Measurements from ENCODE around the gene RND3. TPM values are rescaled to one million over a fixed set of nuclear protein-coding genes. Genes with fewer than 3 reads are reported as not detected.

The RND3 gene
- total RNA-seq, 2 donors from 2014 or later, result not detected

DNA sequence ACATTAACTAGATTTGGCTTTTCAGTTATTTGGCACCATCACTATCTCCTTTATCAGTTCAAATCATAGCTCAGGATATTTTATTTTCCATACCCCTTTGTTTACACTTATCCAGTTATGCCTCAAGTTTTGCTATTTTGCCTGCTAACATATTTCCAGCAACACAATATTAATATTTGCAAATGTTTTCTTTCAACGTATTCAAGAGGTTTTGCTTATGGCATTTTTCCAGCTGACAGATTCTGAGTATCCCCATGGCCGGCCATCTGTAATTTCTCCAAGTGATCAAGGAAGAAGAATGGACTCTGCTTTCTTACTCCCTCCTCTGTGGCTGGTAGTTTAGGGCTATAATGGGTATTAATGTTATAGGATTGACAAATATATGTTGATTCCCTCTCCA, 49.4 kb downstream of the RND3 start:
- no peaks in the 10 kb centered on the region for H3K9me3 ChIP-seq (ENCODE audit: control insufficient read depth, low read length, poor library complexity, severe bottlenecking)
- Mint-ChIP-seq H3K36me3 (ENCODE audit: low read depth) (no peaks in the 10 kb centered on the region), H3K27me3 (no peaks in the 10 kb centered on the region), H3K4me3 (no peak overlapping the region), H3K27ac (no peak overlapping the region), H3K4me1 (no peaks in the 10 kb centered on the region)
- ATAC-seq (no peak), DNase-seq (no peak)

DNA sequence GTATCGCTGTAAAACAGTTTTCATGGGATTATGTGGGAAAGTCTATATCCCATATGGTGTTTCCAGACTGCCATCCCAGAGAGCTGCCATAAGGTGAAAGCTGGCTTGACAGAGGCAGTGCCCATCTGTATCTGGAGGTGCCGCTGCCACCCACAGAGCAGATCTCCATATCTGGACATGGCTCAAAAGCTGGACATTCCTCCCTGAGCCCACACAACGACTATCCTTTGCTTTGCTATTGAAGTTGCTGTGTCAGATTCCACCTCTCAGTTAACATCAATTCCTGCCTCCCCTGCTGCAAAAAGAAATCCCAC, 55.2 kb downstream of the RND3 start:
- H3K4me1 Mint-ChIP-seq, result no peaks in the 10 kb centered on the region
- ATAC-seq (no peak), DNase-seq (no peak)
- no peaks in the 10 kb centered on the region for H3K36me3 Mint-ChIP-seq (ENCODE audit: low read depth)
- H3K4me3 Mint-ChIP-seq, result no peak overlapping the region
- no peaks in the 10 kb centered on the region for H3K27me3 Mint-ChIP-seq
- no peak overlapping the region for H3K27ac Mint-ChIP-seq
- peaks cover 2% of the 10 kb centered on the region for H3K9me3 ChIP-seq (ENCODE audit: control insufficient read depth, low read length, poor library complexity, severe bottlenecking)

DNA sequence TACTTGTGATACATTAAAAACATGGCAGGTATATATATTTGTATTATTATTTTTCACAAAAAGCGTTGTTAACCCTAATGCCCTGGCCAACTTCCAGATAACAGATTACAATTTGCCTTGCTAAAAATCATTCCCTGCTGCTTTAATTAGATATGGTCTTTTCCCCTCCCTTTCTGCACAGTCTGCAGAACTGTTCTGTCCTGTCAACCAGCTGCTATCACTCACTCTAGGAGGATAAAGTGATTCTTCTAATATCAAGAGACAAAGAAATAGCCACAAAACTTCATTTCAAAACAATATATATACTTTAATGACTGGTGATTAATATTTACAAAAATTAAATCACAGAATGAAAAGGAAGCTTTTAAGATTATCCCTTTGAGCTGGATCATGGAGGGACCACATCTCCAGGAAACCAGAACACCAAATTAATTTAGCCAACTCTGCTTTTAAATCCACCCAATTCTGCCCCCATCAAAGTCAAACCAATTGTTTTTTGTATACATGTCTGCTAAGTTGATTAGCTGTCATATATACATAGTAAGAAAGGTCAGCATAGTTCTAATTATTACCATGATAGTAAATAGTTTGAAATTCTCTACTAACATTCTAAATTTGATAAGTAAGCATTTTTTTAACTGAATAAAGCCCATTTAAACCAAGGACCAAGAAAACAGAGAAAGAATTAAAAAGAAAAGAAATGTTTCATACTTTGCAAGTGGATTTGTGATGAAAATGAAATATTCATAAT, 55.7 kb downstream of the RND3 start:
- H3K4me1 Mint-ChIP-seq, result no peaks in the 10 kb centered on the region
- no peak overlapping the region for H3K27ac Mint-ChIP-seq
- ATAC-seq, result no peak

DNA sequence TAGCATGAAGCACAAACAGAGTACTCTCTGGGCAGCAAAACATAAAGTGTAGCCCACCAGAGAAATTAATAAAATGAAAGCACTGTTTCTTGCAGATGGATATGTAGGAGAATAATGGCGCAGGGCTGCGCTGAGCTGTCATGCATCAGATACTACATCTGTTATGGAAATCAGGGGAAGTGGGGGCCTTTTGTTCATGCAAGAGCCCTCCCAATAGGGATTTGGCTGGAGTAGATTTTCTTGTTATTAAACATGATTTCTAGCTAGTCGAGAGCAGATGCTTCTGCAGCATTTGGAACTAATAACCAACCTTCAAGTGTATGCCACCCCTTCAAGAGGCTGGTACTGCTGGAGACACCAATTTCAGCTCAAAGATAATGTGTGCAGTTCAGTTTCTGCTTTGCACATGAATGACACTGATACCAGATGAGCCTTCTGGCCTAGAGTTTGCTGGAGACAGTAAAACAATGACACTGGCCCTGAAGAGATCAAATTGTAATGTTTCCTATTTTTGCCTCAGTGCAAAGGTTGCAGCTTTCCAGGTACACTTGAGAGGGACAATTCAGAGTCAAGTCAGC, 58.0 kb downstream of the RND3 start:
- no peak overlapping the region for H3K27ac Mint-ChIP-seq
- H3K9me3 ChIP-seq (ENCODE audit: control insufficient read depth, low read length, poor library complexity, severe bottlenecking), result peaks cover 2% of the 10 kb centered on the region
- H3K4me1 Mint-ChIP-seq, result no peaks in the 10 kb centered on the region
- H3K27me3 Mint-ChIP-seq, result no peaks in the 10 kb centered on the region
- ATAC-seq (no peak), DNase-seq (no peak)
- H3K4me3 Mint-ChIP-seq, result no peak overlapping the region
- no peaks in the 10 kb centered on the region for H3K36me3 Mint-ChIP-seq (ENCODE audit: low read depth)

More for the DNA sequence above, 55.7 kb downstream of the RND3 start:
- H3K9me3 ChIP-seq (ENCODE audit: control insufficient read depth, low read length, poor library complexity, severe bottlenecking), result peaks cover 2% of the 10 kb centered on the region
- Mint-ChIP-seq H3K4me3 (no peak overlapping the region), H3K27me3 (no peaks in the 10 kb centered on the region), H3K36me3 (ENCODE audit: low read depth) (no peaks in the 10 kb centered on the region)
- DNase-seq, result no peak

DNA sequence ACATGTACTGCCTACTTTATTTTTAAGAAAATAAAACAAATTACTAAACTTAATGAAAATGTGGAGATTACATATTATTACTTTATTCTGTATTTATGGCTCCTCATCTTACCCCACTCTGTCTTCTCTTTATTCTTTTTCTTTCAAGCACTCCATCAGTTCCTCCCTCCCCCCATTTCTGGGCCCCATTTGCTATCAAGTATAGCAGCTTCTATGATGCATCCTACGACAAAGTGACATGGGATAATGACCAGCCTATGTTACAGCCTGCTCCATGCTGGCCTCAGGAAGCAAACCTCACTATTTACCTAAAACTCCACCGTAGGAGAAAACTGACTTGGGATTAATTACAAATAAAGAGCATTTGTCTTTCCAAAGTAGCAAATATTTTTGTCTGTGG, 58.8 kb downstream of the RND3 start:
- peaks cover 2% of the 10 kb centered on the region for H3K9me3 ChIP-seq (ENCODE audit: control insufficient read depth, low read length, poor library complexity, severe bottlenecking)
- H3K36me3 Mint-ChIP-seq (ENCODE audit: low read depth), result no peaks in the 10 kb centered on the region
- no peaks in the 10 kb centered on the region for H3K27me3 Mint-ChIP-seq
- no peak overlapping the region for H3K4me3 Mint-ChIP-seq
- H3K4me1 Mint-ChIP-seq, result no peaks in the 10 kb centered on the region
- DNase-seq (no peak), ATAC-seq (no peak)
- no peak overlapping the region for H3K27ac Mint-ChIP-seq

GRCh38 chr2:150427298-150427697, 60.2 kb downstream of the RND3 start:
- Mint-ChIP-seq H3K4me1 (no peaks in the 10 kb centered on the region), H3K4me3 (no peak overlapping the region), H3K27ac (no peak overlapping the region), H3K36me3 (ENCODE audit: low read depth) (no peaks in the 10 kb centered on the region), H3K27me3 (no peaks in the 10 kb centered on the region)
- DNase-seq, result no peak
- no peak for ATAC-seq
- no peaks in the 10 kb centered on the region for H3K9me3 ChIP-seq (ENCODE audit: control insufficient read depth, low read length, poor library complexity, severe bottlenecking)

DNA sequence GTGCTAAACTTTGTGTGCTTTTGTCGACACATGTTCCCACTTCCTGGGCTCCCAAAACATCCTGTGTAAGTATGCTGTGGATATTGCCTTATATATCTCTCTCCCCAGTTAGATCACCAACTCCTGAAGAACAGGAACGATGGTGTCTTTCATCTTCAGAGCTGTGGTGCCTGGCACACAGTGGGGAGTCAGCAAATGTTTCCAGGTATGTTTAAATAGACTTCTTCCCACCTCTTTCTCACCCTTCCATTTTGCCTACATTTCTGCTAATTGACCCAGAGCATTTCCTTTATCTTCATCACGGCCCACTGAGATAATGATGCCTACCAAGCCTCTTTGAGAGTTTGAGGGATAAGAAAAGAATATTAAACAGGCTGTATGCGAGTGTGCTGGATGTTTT, 60.7 kb downstream of the RND3 start:
- Mint-ChIP-seq H3K4me3 (no peak overlapping the region), H3K36me3 (ENCODE audit: low read depth) (no peaks in the 10 kb centered on the region), H3K4me1 (no peaks in the 10 kb centered on the region), H3K27ac (no peak overlapping the region), H3K27me3 (no peaks in the 10 kb centered on the region)
- ATAC-seq (no peak), DNase-seq (no peak)
- no peaks in the 10 kb centered on the region for H3K9me3 ChIP-seq (ENCODE audit: control insufficient read depth, low read length, poor library complexity, severe bottlenecking)

DNA sequence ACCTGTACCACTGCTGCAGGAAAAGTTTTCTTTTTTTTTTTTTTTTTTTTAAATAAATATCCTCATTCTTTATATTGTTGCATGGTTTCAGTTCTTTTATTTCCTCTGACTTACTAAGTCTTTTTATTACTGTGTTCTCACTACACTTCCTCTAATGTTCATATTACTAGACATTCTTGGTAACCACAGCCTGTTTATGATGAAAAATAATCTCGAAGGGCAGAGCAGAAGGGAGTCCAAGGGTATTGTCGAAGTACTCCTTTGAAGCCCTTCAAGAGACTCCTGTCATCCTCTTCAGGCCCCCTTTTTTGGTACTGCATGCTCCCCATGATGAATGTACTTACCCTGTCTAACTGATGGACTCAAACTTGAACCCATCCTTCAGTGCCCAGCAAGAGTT, 61.2 kb downstream of the RND3 start:
- no peak overlapping the region for H3K27ac Mint-ChIP-seq
- H3K4me3 Mint-ChIP-seq, result no peak overlapping the region
- no peaks in the 10 kb centered on the region for H3K36me3 Mint-ChIP-seq (ENCODE audit: low read depth)
- H3K27me3 Mint-ChIP-seq, result no peaks in the 10 kb centered on the region
- H3K9me3 ChIP-seq (ENCODE audit: control insufficient read depth, low read length, poor library complexity, severe bottlenecking), result no peaks in the 10 kb centered on the region
- no peaks in the 10 kb centered on the region for H3K4me1 Mint-ChIP-seq
- DNase-seq (no peak), ATAC-seq (no peak)

- no peak for ATAC-seq
- H3K9me3 ChIP-seq (ENCODE audit: control insufficient read depth, low read length, poor library complexity, severe bottlenecking), result no peaks in the 10 kb centered on the region
- Mint-ChIP-seq H3K27me3 (no peaks in the 10 kb centered on the region), H3K27ac (no peak overlapping the region), H3K36me3 (ENCODE audit: low read depth) (no peaks in the 10 kb centered on the region), H3K4me3 (no peak overlapping the region), H3K4me1 (no peaks in the 10 kb centered on the region)
- no peak for DNase-seq
Observed at GRCh38 chr2:150425121-150425955, 62.1 kb downstream of the RND3 start.

- no peaks in the 10 kb centered on the region for H3K36me3 Mint-ChIP-seq (ENCODE audit: low read depth)
- ATAC-seq, result no peak
- no peak overlapping the region for H3K27ac Mint-ChIP-seq
- H3K9me3 ChIP-seq (ENCODE audit: control insufficient read depth, low read length, poor library complexity, severe bottlenecking), result no peaks in the 10 kb centered on the region
- no peak overlapping the region for H3K4me3 Mint-ChIP-seq
- no peaks in the 10 kb centered on the region for H3K27me3 Mint-ChIP-seq
- no peaks in the 10 kb centered on the region for H3K4me1 Mint-ChIP-seq
- DNase-seq, result no peak
Observed at GRCh38 chr2:150424406-150424805, 63.1 kb downstream of the RND3 start.

DNA sequence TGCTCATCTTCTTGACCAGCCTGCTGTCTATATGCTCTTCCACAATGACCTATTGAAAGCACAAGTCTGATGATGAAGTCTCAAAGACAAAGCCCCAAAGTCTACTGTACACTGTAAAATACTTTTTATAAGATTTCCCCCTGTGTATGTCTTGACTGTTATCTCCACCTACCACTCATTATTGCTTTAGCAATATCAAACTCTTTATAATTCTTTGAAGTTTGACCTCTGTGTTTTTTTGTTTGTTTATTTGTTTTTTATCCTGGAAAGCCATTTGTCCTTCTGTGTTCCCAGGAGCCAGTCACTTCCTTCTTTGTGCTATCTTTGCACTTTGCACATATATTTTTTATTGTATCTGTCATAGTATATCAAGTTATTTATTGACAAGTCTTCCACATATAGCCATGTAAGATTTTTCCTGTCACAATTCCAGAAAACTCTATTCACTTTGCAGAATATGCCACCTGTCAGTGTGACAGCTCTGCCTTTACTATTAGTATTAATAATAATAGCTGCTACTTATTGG, 66.3 kb downstream of the RND3 start:
- Mint-ChIP-seq H3K4me3 (no peak overlapping the region), H3K27ac (no peak overlapping the region), H3K27me3 (no peaks in the 10 kb centered on the region), H3K36me3 (ENCODE audit: low read depth) (no peaks in the 10 kb centered on the region), H3K4me1 (no peaks in the 10 kb centered on the region)
- H3K9me3 ChIP-seq (ENCODE audit: control insufficient read depth, low read length, poor library complexity, severe bottlenecking), result no peaks in the 10 kb centered on the region
- ATAC-seq (no peak), DNase-seq (no peak)

DNA sequence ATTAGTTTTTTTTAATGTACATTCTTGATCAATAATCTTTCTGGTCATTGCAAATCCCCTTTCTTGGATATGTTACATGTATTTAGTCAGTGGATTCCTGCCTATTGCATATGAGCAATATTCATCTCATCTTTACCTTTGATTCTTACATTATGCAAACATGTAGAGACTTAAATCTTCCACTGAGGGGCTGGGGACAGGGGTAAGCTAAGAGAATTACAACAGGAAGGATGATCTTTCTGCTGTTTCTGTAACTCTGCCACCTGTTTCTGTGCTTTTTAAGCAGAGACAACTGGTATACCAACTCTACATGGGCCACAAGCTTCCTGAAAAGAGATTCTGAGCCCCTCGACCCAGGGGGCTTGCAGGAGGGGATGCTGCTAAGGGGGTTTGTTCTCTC, 68.6 kb downstream of the RND3 start:
- ATAC-seq (no peak), DNase-seq (no peak)
- H3K36me3 Mint-ChIP-seq (ENCODE audit: low read depth), result no peaks in the 10 kb centered on the region
- no peak overlapping the region for H3K4me3 Mint-ChIP-seq
- H3K27me3 Mint-ChIP-seq, result no peaks in the 10 kb centered on the region
- H3K9me3 ChIP-seq (ENCODE audit: control insufficient read depth, low read length, poor library complexity, severe bottlenecking), result no peaks in the 10 kb centered on the region
- no peaks in the 10 kb centered on the region for H3K4me1 Mint-ChIP-seq
- no peak overlapping the region for H3K27ac Mint-ChIP-seq
